NCI-H345 treated with DMSO at 0.1 percent for 48 hours (cell line): ENCODE results near the gene MROH2A.

ENCODE experiments used
- DNase-seq: peaks from one replicate; lab custom pipeline; 2025; ENCODE audit not compliant: unreplicated experiment; lab: John Stamatoyannopoulos, UW

Gene MROH2A

GRCh38 chr2:233799087-233799665 is 21.0 kb downstream of the MROH2A start:
- DNase-seq: no peak

- no peak for DNase-seq
Measured at GRCh38 chr2:233799716-233800115, 21.6 kb downstream of the MROH2A start.

GRCh38 chr2:233800208-233800607 is 22.1 kb downstream of the MROH2A start:
- DNase-seq: no peak

GRCh38 chr2:233801357-233802131 is 23.4 kb downstream of the MROH2A start:
- no peak for DNase-seq

GRCh38 chr2:233802132-233802815 is 24.1 kb downstream of the MROH2A start:
- no peak for DNase-seq

GRCh38 chr2:233803292-233803911 is 25.3 kb downstream of the MROH2A start:
- DNase-seq: no peak

- no peak for DNase-seq
Measured at GRCh38 chr2:233803994-233804393, 25.9 kb downstream of the MROH2A start.

GRCh38 chr2:233807215-233807865 is 29.2 kb downstream of the MROH2A start:
- no peak for DNase-seq

GRCh38 chr2:233807966-233808935 is 30.1 kb downstream of the MROH2A start:
- DNase-seq: no peak

- DNase-seq: no peak
Measured at GRCh38 chr2:233810385-233810784, 32.3 kb downstream of the MROH2A start.

- DNase-seq: no peak
Measured at GRCh38 chr2:233811087-233811486, 33.0 kb downstream of the MROH2A start.

GRCh38 chr2:233811732-233812131 is 33.6 kb downstream of the MROH2A start:
- DNase-seq: no peak

- no peak for DNase-seq
Measured at GRCh38 chr2:233813236-233814055, 35.3 kb downstream of the MROH2A start.

- DNase-seq: no peak
Measured at GRCh38 chr2:233814056-233814835, 36.1 kb downstream of the MROH2A start.

GRCh38 chr2:233815861-233816260 is 37.7 kb downstream of the MROH2A start:
- DNase-seq: no peak

GRCh38 chr2:233816334-233816733 is 38.2 kb downstream of the MROH2A start:
- DNase-seq: no peak

GRCh38 chr2:233816771-233817170 is 38.6 kb downstream of the MROH2A start:
- no peak for DNase-seq

- no peak for DNase-seq
Measured at GRCh38 chr2:233817361-233817911, 39.3 kb downstream of the MROH2A start.
